HCT116 (cell line): Measurements from ENCODE around the gene OCA2. TPM values are rescaled to one million over a fixed set of nuclear protein-coding genes. Genes with fewer than 3 reads are reported as not detected.

Experiments
- ATAC-seq: fragments of 200-7000 bp; cut with Tn5 transposase; 2 replicates; pipeline ENCODE4 v1.9.1; 2020; ENCODE audit warnings: mild to moderate bottlenecking, moderate library complexity
- BruUV-seq: library from RNA; stranded (reverse); fragments of 400-500 nt; replicated peaks from 2 replicates; lab custom pipeline; 2021; lab: Mats Ljungman, UMichigan
- CTCF ChIA-PET: fragments of 300-600 bp; sonication (Branson Sonifier 250); formaldehyde crosslinking; loops from one replicate; lab custom pipeline; 2021; ENCODE audit warnings: antibody characterized with exemption; lab: Charles Lee
- POLR2A ChIA-PET: fragments of 300-600, 350-600 bp; sonication (Branson Sonifier 250); formaldehyde crosslinking; loops from one replicate; lab custom pipeline; 2021; ENCODE audit warnings: antibody characterized with exemption; lab: Charles Lee
- RAD21 ChIA-PET, 2 experiments: fragments of 300-600 bp; sonication (Branson Sonifier 250); formaldehyde crosslinking; loops; one replicate each; lab custom pipeline; 2023; ENCODE audit warnings: low total read pairs in 2 of 2; ENCODE audit not compliant: uncharacterized antibody in 2 of 2, unreplicated experiment in 2 of 2, low non-redundant PET in 1 of 2; lab: Charles Lee
- DNase-seq: peaks from one replicate; pipeline ENCODE4 v3.0.0-alpha.2; 2010; ENCODE audit warnings: low read depth, low spot score
- H2AFZ ChIP-seq: fragments of 200-600 bp; shearing (Covaris generic), sonication (generic); 2 replicates; pipeline ENCODE4 v1.6.1; 2017; ENCODE audit warnings: low read depth, mixed run types, mixed read lengths, antibody characterized with exemption, low read length; ENCODE audit not compliant: poor library complexity, severe bottlenecking
- H3K27ac ChIP-seq: 2 replicates; pipeline ENCODE4 v1.5.1; 2012; ENCODE audit warnings: low read depth, low read length
- H3K27me3 ChIP-seq: fragments of 200-600 bp; sonication (generic); 2 replicates; pipeline ENCODE4 v1.6.1; 2016; ENCODE audit warnings: mixed run types, low read length, mixed read lengths; ENCODE audit not compliant: insufficient read depth
- H3K36me3 ChIP-seq, 2 experiments: fragments of 200-500 bp in 1 of 2; fragments of 200-600 bp in 1 of 2; sonication (Bioruptor generic) in 1 of 2; sonication (generic) in 1 of 2; 2 replicates each; pipeline versions ENCODE4 v1.5.1 to v1.6.1; 2014 to 2016; ENCODE audit warnings: low read length in 2 of 2, inconsistent platforms in 1 of 2, mixed read lengths in 1 of 2, mixed run types in 1 of 2; ENCODE audit not compliant: insufficient read depth in 2 of 2, control insufficient read depth in 1 of 2
- H3K4me1 ChIP-seq, 2 experiments: fragments of 200-600 bp in 1 of 2; sonication (generic) in 1 of 2; 2 replicates each; pipeline versions ENCODE4 v1.5.1 to v1.6.1; 2012 to 2017; ENCODE audit warnings: low read length in 2 of 2, inconsistent platforms in 1 of 2, mild to moderate bottlenecking in 1 of 2, mixed read lengths in 1 of 2, mixed run types in 1 of 2, moderate library complexity in 1 of 2; ENCODE audit not compliant: insufficient read depth in 2 of 2, control insufficient read depth in 1 of 2
- H3K4me2 ChIP-seq: fragments of 200-600 bp; sonication (generic); 2 replicates; pipeline ENCODE4 v1.6.1; 2017; ENCODE audit warnings: mixed run types, low read length, mixed read lengths
- H3K4me3 ChIP-seq, 2 experiments: fragments of 200-600 bp in 1 of 2; sonication (generic) in 1 of 2; replicated peaks in 1 of 2; 2 replicates each; pipeline ENCODE4 v1.5.1; 2011 to 2016; ENCODE audit warnings: low read length in 2 of 2, control low read depth in 1 of 2, low read depth in 1 of 2, mild to moderate bottlenecking in 1 of 2, mixed read lengths in 1 of 2, mixed run types in 1 of 2
- H3K79me2 ChIP-seq: fragments of 200-600 bp; sonication (generic); 2 replicates; pipeline ENCODE4 v1.6.1; 2017; ENCODE audit warnings: mild to moderate bottlenecking, mixed run types, low read length, moderate library complexity, mixed read lengths; ENCODE audit not compliant: insufficient read depth
- H3K9ac ChIP-seq: fragments of 200-600 bp; sonication (generic); 2 replicates; pipeline ENCODE4 v1.6.1; 2016; ENCODE audit warnings: low read length, mixed read lengths
- H3K9me2 ChIP-seq: fragments of 200-600 bp; sonication (generic), shearing (Covaris generic); 2 replicates; pipeline ENCODE4 v1.6.1; 2017; ENCODE audit warnings: mixed run types, mild to moderate bottlenecking, moderate library complexity; ENCODE audit not compliant: insufficient read depth
- H3K9me3 ChIP-seq, 2 experiments: fragments of 200-500 bp in 1 of 2; fragments of 200-600 bp in 1 of 2; sonication (Bioruptor generic) in 1 of 2; sonication (generic) in 1 of 2; 2 replicates each; pipeline ENCODE4 v1.6.1; 2014 to 2017; ENCODE audit warnings: low read length in 2 of 2, mixed read lengths in 2 of 2, inconsistent platforms in 1 of 2, low read depth in 1 of 2, mild to moderate bottlenecking in 1 of 2, mixed run types in 1 of 2, moderate library complexity in 1 of 2; ENCODE audit not compliant: control insufficient read depth in 1 of 2, insufficient read depth in 1 of 2
- H4K20me1 ChIP-seq: fragments of 200-600 bp; sonication (generic), shearing (Covaris generic); 2 replicates; pipeline ENCODE4 v1.6.1; 2017; ENCODE audit warnings: mixed run types, mild to moderate bottlenecking, moderate library complexity; ENCODE audit not compliant: insufficient read depth
- CBX3 ChIP-seq: IDR thresholded peaks from 2 replicates; pipeline ENCODE4 v1.6.1; 2012; ENCODE audit warnings: low read depth
- CTCF ChIP-seq, 3 experiments: fragments of 200-600 bp in 1 of 3; sonication (generic) in 1 of 3; IDR thresholded peaks in 2 of 3; conservative IDR thresholded peaks in 1 of 3; 2 replicates each; pipeline ENCODE4 v1.5.1; 2012 to 2017; ENCODE audit warnings: low read depth in 2 of 3, low read length in 2 of 3, antibody characterized with exemption in 1 of 3, borderline replicate concordance in 1 of 3, control low read depth in 1 of 3, mild to moderate bottlenecking in 1 of 3, mixed read lengths in 1 of 3, mixed run types in 1 of 3, moderate library complexity in 1 of 3; ENCODE audit not compliant: insufficient read depth in 1 of 3
- ELF1 ChIP-seq: IDR thresholded peaks from 2 replicates; pipeline ENCODE4 v1.6.1; 2012; ENCODE audit warnings: low read depth, borderline replicate concordance
- EZH2 ChIP-seq: fragments of 200-600 bp; sonication (generic); IDR thresholded peaks from 2 replicates; pipeline ENCODE4 v1.6.1; 2017; ENCODE audit warnings: antibody characterized with exemption, mixed run types
- EZH2phosphoT487 ChIP-seq: fragments of 200-600 bp; IDR thresholded peaks from 2 replicates; pipeline ENCODE4 v1.6.1; 2018; ENCODE audit warnings: antibody characterized with exemption, borderline replicate concordance
- JUND ChIP-seq: IDR thresholded peaks from 2 replicates; pipeline ENCODE4 v1.6.1; 2012
- POLR2A ChIP-seq: IDR thresholded peaks from 2 replicates; pipeline ENCODE4 v1.7.0; 2011; ENCODE audit warnings: borderline replicate concordance; ENCODE audit not compliant: insufficient read depth, insufficient read length; ENCODE audit errors: extremely low read depth
- POLR2AphosphoS5 ChIP-seq: IDR thresholded peaks from 2 replicates; pipeline ENCODE4 v1.6.1; 2011; ENCODE audit warnings: mild to moderate bottlenecking, low read depth, low read length, moderate library complexity
- REST ChIP-seq: IDR thresholded peaks from 2 replicates; pipeline ENCODE4 v1.6.1; 2012; ENCODE audit warnings: low read depth
- SIN3A ChIP-seq: IDR thresholded peaks from 2 replicates; pipeline ENCODE4 v1.6.1; 2012; ENCODE audit warnings: low read depth
- SP1 ChIP-seq: IDR thresholded peaks from 2 replicates; pipeline ENCODE4 v1.6.1; 2012; ENCODE audit warnings: low read depth
- TCF7L2 ChIP-seq: IDR thresholded peaks from 2 replicates; pipeline ENCODE4 v1.7.0; 2011; ENCODE audit warnings: borderline replicate concordance, inconsistent platforms; ENCODE audit not compliant: insufficient read depth, insufficient read length; ENCODE audit errors: extremely low read depth
- ZNF274 ChIP-seq: fragments of 200-500 bp; sonication (Bioruptor generic); IDR thresholded peaks from 2 replicates; pipeline ENCODE4 v1.6.1; 2014; ENCODE audit warnings: mild to moderate bottlenecking, low read depth, low read length, inconsistent platforms
- intact Hi-C: fragments of 100-400 bp; cut with micrococcal nuclease; formaldehyde crosslinking; loops from 2 replicates; pipeline ENCODE4 v1.10.0; 2022
- total RNA-seq: library from RNA; stranded (reverse); gene quantifications from one replicate; pipeline ENCODE4 v1.2.1, GENCODE V29; 2021; ENCODE audit not compliant: unreplicated experiment

Gene OCA2
- total RNA-seq, 1 experiment from 2014 or later = not detected

GRCh38 chr15:28105793-28106192, 6.7 kb upstream of the OCA2 start:
- intact Hi-C loops = no loop called here
- RAD21 ChIA-PET = no interaction called here

More at GRCh38 chr15:28105793-28106192, 6.7 kb upstream of the OCA2 start:
- Histone ChIP-seq H2AFZ (no peak overlapping the region), H3K4me3 (no peak overlapping the region), H3K27ac (no peak overlapping the region), H3K27me3 (no peaks in the 10 kb centered on the region), H3K36me3 (no peaks in the 10 kb centered on the region), H3K9me3 (no peaks in the 10 kb centered on the region), H3K9ac (no peak overlapping the region), H3K4me2 (no peak overlapping the region), H3K9me2 (no peaks in the 10 kb centered on the region), H4K20me1 (no peaks in the 10 kb centered on the region), H3K4me1 (no peaks in the 10 kb centered on the region), H3K79me2 (no peaks in the 10 kb centered on the region)
- TF ChIP-seq POLR2A = no peak
- TF ChIP-seq POLR2AphosphoS5 = no peak
- TF ChIP-seq SIN3A = no peak
- TF ChIP-seq ZNF274 = no peak
- TF ChIP-seq SP1 = no peak
- TF ChIP-seq CBX3 = no peak
- TF ChIP-seq EZH2 = no peak
- TF ChIP-seq TCF7L2 = no peak
- no peak for TF ChIP-seq CTCF (IDR thresholded peaks at IDR 0.05 in 2 of 3, conservative IDR thresholded peaks at IDR 0.05 in 1 of 3; ENCODE audit: borderline replicate concordance in 1 of 3, insufficient read depth in 1 of 3, low read depth in 2 of 3, low read length in 2 of 3)
- no peak for TF ChIP-seq EZH2phosphoT487
- TF ChIP-seq JUND = no peak
- no peak for TF ChIP-seq REST
- TF ChIP-seq ELF1 = no peak
- DNase-seq (no peak), ATAC-seq (no peak)
- POLR2A ChIA-PET = no interaction called here
- BruUV-seq = no TSS peak
- CTCF ChIA-PET = no interaction called here
